IMR-90 (cell line): ENCODE measurements around the gene ITPKB.

Experiments
- CEBPB ChIP-seq: IDR thresholded peaks from 2 replicates; pipeline ENCODE4 v1.6.1; 2012; ENCODE audit warnings: low read depth, low read length, improper control_type of control experiment
- TF ChIP-seq, protein P1 (sequence below): conservative IDR thresholded peaks from 2 replicates; pipeline ENCODE4 v1.5.1; 2012; ENCODE audit warnings: mild to moderate bottlenecking, low read depth, low read length, improper control_type of control experiment
- TF ChIP-seq, protein P2 (sequence below): fragments of 150-350 bp; IDR thresholded peaks from 2 replicates; pipeline ENCODE4 v1.6.1; 2016; ENCODE audit warnings: low read depth, mild to moderate bottlenecking, low read length, moderate library complexity, borderline replicate concordance

DNA sequence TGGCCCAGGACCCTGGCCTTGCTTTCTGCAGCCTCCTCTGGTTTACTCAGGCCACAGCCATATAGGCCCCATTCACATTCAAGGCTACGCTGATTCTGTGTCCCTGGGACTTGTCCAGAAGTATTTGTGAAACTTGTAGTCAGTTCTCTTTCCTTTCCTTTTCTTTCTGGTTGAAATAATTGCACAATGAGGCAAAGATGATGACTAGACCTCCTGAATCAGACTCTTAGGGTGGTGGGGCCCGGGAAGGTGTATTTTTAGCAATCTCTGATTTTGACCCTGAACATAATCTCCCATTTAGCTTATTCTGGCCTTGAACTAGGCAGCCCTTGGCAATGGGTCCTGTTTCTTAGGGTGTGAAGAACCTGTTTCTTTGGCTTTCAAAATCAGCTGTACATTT, 150.6 kb downstream of the ITPKB start:
- TF ChIP-seq, protein P1, sequence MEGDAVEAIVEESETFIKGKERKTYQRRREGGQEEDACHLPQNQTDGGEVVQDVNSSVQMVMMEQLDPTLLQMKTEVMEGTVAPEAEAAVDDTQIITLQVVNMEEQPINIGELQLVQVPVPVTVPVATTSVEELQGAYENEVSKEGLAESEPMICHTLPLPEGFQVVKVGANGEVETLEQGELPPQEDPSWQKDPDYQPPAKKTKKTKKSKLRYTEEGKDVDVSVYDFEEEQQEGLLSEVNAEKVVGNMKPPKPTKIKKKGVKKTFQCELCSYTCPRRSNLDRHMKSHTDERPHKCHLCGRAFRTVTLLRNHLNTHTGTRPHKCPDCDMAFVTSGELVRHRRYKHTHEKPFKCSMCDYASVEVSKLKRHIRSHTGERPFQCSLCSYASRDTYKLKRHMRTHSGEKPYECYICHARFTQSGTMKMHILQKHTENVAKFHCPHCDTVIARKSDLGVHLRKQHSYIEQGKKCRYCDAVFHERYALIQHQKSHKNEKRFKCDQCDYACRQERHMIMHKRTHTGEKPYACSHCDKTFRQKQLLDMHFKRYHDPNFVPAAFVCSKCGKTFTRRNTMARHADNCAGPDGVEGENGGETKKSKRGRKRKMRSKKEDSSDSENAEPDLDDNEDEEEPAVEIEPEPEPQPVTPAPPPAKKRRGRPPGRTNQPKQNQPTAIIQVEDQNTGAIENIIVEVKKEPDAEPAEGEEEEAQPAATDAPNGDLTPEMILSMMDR = no peak
- 0 out of 2 replicates have a peak, but pooled peaks have one; percentile 35 for TF ChIP-seq CEBPB
- TF ChIP-seq, protein P2, sequence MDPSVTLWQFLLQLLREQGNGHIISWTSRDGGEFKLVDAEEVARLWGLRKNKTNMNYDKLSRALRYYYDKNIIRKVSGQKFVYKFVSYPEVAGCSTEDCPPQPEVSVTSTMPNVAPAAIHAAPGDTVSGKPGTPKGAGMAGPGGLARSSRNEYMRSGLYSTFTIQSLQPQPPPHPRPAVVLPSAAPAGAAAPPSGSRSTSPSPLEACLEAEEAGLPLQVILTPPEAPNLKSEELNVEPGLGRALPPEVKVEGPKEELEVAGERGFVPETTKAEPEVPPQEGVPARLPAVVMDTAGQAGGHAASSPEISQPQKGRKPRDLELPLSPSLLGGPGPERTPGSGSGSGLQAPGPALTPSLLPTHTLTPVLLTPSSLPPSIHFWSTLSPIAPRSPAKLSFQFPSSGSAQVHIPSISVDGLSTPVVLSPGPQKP = no peak
